ENCODE measurements around the gene CIITA. TPM values are rescaled to one million over a fixed set of nuclear protein-coding genes. Genes with fewer than 3 reads are reported as not detected.

The CIITA gene
- total RNA-seq, 1 experiment from 2014 or later, result not detected

DNA sequence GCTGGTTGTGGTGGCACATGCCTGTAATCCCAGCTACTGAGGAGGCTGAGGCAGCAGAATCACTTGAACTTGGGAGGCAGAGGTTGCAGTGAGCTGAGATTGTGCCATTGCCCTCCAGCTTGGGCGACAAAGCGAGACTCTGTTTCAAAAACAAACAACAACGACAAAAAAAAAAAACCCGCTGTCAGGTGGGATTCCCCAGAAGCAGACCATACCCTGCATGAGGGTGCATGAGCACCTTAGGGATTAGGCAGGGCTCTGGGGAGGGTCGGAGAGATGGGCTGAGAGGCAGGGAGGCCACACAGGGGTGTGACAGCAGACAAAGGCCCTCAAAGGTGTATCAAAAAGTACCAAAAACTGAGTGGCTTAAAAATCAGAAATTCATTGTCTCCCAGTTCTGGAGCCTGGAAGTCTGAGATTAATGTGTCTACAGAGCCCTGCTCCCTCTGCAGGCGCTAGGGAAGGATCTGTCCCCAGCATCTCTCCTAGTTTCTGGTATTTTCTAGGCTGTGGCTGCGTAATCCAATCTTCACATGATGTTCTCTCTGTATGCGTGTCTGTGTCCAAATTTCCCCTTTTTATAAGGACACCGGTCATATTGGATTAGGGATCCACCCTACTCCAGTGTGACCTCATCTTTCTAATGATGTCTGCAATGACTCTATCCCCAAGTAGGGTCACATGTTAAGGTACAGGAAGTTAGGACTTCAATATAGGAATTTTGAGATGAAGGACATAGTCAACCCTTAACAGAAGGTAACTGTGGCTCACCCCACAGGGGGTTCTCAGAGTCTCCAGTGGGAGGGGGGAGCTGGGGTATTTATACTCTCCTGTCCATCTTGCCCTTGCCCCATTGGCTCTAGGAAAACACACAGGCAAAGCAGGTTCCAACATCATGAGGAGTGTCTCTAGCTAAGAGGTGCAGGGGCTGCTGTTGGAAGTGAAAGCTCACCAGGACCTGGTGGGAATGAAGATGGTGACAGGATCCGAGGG lies 44.8 kb upstream of the CIITA start:
- DNase-seq, result no peak
- H4K8ac ChIP-seq (replicated peaks; ENCODE audit: insufficient read length, low read depth, low read length), result no peak overlapping the region
- H3K36me3 Mint-ChIP-seq (ENCODE audit: insufficient read depth in 1 of 3, low read depth in 3 of 3), result no peaks in the 10 kb centered on the region
- no peaks in the 10 kb centered on the region for H3K9me3 ChIP-seq (ENCODE audit: control insufficient read depth, low read depth, low read length)
- H3K23ac ChIP-seq (ENCODE audit: insufficient read length, low read depth, low read length), result no peak overlapping the region
- no peak overlapping the region for H2BK20ac ChIP-seq (ENCODE audit: low read depth, low read length, poor library complexity, severe bottlenecking)
- no CpG with 5 or more reads among the region's 10 CpGs for WGBS (ENCODE audit: extremely low coverage, insufficient read length, low lambda C conversion rate)
- no peaks in the 10 kb centered on the region for H3K27me3 ChIP-seq (ENCODE audit: insufficient read depth, low read length)
- no peak overlapping the region for H3K56ac ChIP-seq (ENCODE audit: insufficient read length, low read depth, low read length)
- no peak overlapping the region for H2BK12ac ChIP-seq (ENCODE audit: insufficient read length, low read depth, low read length)
- H2BK5ac ChIP-seq (ENCODE audit: insufficient read length, low read length), result no peak overlapping the region
- H3T11ph ChIP-seq (ENCODE audit: low read length), result no peak overlapping the region
- H3K23me2 ChIP-seq (ENCODE audit: insufficient read length, low read depth, low read length, poor library complexity, severe bottlenecking), result no peaks in the 10 kb centered on the region
- H4K20me1 ChIP-seq (ENCODE audit: control insufficient read depth, insufficient read depth, insufficient read length), result no peaks in the 10 kb centered on the region
- H3K4me2 ChIP-seq (ENCODE audit: insufficient read depth, insufficient read length, low read length), result no peak overlapping the region
- no peaks in the 10 kb centered on the region for H3K79me2 ChIP-seq (ENCODE audit: insufficient read depth, low read length)
- H3K4me3 Mint-ChIP-seq, result no peak overlapping the region
- H2AK5ac ChIP-seq (ENCODE audit: insufficient read length, low read length), result no peak overlapping the region
- peaks cover 4 to 9% of the 10 kb centered on the region in 2 experiments; a peak in 3 of 4 replicates for H3K4me1 Mint-ChIP-seq
- no peak overlapping the region for H4K5ac ChIP-seq (ENCODE audit: insufficient read length, low read depth, low read length)
- H2BK120ac ChIP-seq (ENCODE audit: low read depth, low read length, poor library complexity, severe bottlenecking), result no peak overlapping the region
- H3K14ac ChIP-seq (ENCODE audit: insufficient read depth, low read length), result no peak overlapping the region
- no peaks in the 10 kb centered on the region for H3K4me1 ChIP-seq (ENCODE audit: insufficient read depth, low read length)
- no peak overlapping the region for H3K18ac ChIP-seq (ENCODE audit: insufficient read length, low read depth, low read length)
- peaks cover 0 to 3% of the 10 kb centered on the region in 2 experiments; a peak in 1 of 5 replicates for H3K9me3 Mint-ChIP-seq
- H2AFZ ChIP-seq (ENCODE audit: low read length), result no peak overlapping the region
- no peaks in the 10 kb centered on the region for H3K79me1 ChIP-seq (ENCODE audit: insufficient read depth, low read depth, low read length, poor library complexity, severe bottlenecking)
- H3K27me3 Mint-ChIP-seq (ENCODE audit: low read depth), result peaks cover 8% of the 10 kb centered on the region
- no peak overlapping the region for H3K9ac ChIP-seq (ENCODE audit: extremely low read depth, insufficient read length, low read length)
- H3K27ac Mint-ChIP-seq, result peak overlapping the region in 1 of 3 experiments; percentile 40; a peak in 2 of 7 replicates
- TF ChIP-seq, protein P1, sequence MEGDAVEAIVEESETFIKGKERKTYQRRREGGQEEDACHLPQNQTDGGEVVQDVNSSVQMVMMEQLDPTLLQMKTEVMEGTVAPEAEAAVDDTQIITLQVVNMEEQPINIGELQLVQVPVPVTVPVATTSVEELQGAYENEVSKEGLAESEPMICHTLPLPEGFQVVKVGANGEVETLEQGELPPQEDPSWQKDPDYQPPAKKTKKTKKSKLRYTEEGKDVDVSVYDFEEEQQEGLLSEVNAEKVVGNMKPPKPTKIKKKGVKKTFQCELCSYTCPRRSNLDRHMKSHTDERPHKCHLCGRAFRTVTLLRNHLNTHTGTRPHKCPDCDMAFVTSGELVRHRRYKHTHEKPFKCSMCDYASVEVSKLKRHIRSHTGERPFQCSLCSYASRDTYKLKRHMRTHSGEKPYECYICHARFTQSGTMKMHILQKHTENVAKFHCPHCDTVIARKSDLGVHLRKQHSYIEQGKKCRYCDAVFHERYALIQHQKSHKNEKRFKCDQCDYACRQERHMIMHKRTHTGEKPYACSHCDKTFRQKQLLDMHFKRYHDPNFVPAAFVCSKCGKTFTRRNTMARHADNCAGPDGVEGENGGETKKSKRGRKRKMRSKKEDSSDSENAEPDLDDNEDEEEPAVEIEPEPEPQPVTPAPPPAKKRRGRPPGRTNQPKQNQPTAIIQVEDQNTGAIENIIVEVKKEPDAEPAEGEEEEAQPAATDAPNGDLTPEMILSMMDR (conservative IDR thresholded peaks at IDR 0.05), result no peak
- H2BK15ac ChIP-seq (ENCODE audit: low read depth, low read length), result no peak overlapping the region
- no peak overlapping the region for H3K4ac ChIP-seq (ENCODE audit: low read depth, low read length)
- no peak overlapping the region for H3K27ac ChIP-seq (ENCODE audit: insufficient read length, low read depth, low read length)
- no peak overlapping the region for H4K91ac ChIP-seq (ENCODE audit: insufficient read length, low read depth, low read length)
